BE2C (cell line): ENCODE data around the gene THSD4.

Experiments
- DNase-seq: peaks from one replicate; pipeline ENCODE4 v3.0.0-alpha.2; 2020
- H3K27me3 ChIP-seq: fragments of 250-450 bp; sonication (Bioruptor Pico); 2 replicates; pipeline ENCODE4 v1.5.1; 2020; ENCODE audit warnings: mild to moderate bottlenecking
- H3K36me3 ChIP-seq: fragments of 250-450 bp; sonication (Bioruptor Pico); 2 replicates; pipeline ENCODE4 v1.5.1; 2020; ENCODE audit warnings: mild to moderate bottlenecking
- H3K4me1 ChIP-seq: fragments of 250-450 bp; sonication (Bioruptor Pico); 2 replicates; pipeline ENCODE4 v1.5.1; 2020
- H3K4me3 ChIP-seq: 2 replicates; pipeline ENCODE4 v1.5.1; 2011; ENCODE audit warnings: low read depth, low read length
- H3K9me3 ChIP-seq: fragments of 250-450 bp; sonication (Bioruptor Pico); 2 replicates; pipeline ENCODE4 v1.5.1; 2020
- CTCF ChIP-seq: IDR thresholded peaks from 2 replicates; pipeline ENCODE4 v1.5.1; 2012; ENCODE audit warnings: mild to moderate bottlenecking, low read depth, low read length

THSD4 gene

GRCh38 chr15:71303977-71304376 lies 188.7 kb downstream of the THSD4 start:
- no peaks in the 10 kb centered on the region for H3K4me1 ChIP-seq
- DNase-seq, result no peak
- no peak overlapping the region for H3K4me3 ChIP-seq
- H3K36me3 ChIP-seq, result no peaks in the 10 kb centered on the region
- TF ChIP-seq CTCF, result no peak
- no peaks in the 10 kb centered on the region for H3K27me3 ChIP-seq
- no peaks in the 10 kb centered on the region for H3K9me3 ChIP-seq

GRCh38 chr15:71304681-71305080 lies 189.4 kb downstream of the THSD4 start:
- Histone ChIP-seq H3K27me3 (no peaks in the 10 kb centered on the region), H3K9me3 (no peaks in the 10 kb centered on the region), H3K36me3 (no peaks in the 10 kb centered on the region), H3K4me3 (no peak overlapping the region), H3K4me1 (no peaks in the 10 kb centered on the region)
- no peak for DNase-seq
- TF ChIP-seq CTCF, result no peak

GRCh38 chr15:71306538-71306937 lies 191.3 kb downstream of the THSD4 start:
- Histone ChIP-seq H3K4me3 (no peak overlapping the region), H3K36me3 (no peaks in the 10 kb centered on the region), H3K4me1 (no peaks in the 10 kb centered on the region), H3K27me3 (no peaks in the 10 kb centered on the region), H3K9me3 (no peaks in the 10 kb centered on the region)
- no peak for TF ChIP-seq CTCF
- no peak for DNase-seq

GRCh38 chr15:71312194-71312708 lies 197.0 kb downstream of the THSD4 start:
- no peaks in the 10 kb centered on the region for H3K27me3 ChIP-seq
- no peaks in the 10 kb centered on the region for H3K9me3 ChIP-seq
- DNase-seq, result no peak
- H3K4me1 ChIP-seq, result no peaks in the 10 kb centered on the region
- no peaks in the 10 kb centered on the region for H3K36me3 ChIP-seq
- no peak for TF ChIP-seq CTCF
- H3K4me3 ChIP-seq, result no peak overlapping the region

- no peak for DNase-seq
- H3K36me3 ChIP-seq, result no peaks in the 10 kb centered on the region
- no peaks in the 10 kb centered on the region for H3K4me1 ChIP-seq
- no peak overlapping the region for H3K4me3 ChIP-seq
- no peaks in the 10 kb centered on the region for H3K9me3 ChIP-seq
- TF ChIP-seq CTCF, result no peak
- no peaks in the 10 kb centered on the region for H3K27me3 ChIP-seq
These were observed 197.6 kb downstream of the THSD4 start for GRCh38 chr15:71312731-71313460.

- Histone ChIP-seq H3K4me1 (no peaks in the 10 kb centered on the region), H3K9me3 (no peaks in the 10 kb centered on the region), H3K4me3 (no peak overlapping the region), H3K27me3 (no peaks in the 10 kb centered on the region), H3K36me3 (no peaks in the 10 kb centered on the region)
- no peak for TF ChIP-seq CTCF
- DNase-seq, result no peak
These were observed 198.5 kb downstream of the THSD4 start for GRCh38 chr15:71313806-71314205.
